Measurements from ENCODE around the gene HTT.

The HTT gene

DNA sequence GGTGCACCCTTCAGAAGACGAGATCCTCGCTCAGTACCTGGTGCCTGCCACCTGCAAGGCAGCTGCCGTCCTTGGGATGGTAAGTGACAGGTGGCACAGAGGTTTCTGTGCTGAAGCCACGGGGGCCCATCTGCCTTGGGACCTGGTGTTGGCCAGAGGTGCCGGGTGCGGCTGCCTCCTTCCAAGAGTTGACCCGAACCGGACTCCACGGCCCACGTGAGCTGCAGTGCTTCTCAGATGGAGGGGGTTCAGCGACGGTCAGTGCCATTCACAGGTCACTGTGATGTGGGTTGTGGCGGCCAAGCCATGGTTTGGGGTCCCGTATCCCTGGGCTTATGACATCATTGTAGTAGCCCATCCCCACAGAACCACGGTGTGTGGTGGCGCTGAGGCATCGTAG is 155.5 kb downstream of the HTT start:
- DNase-seq = no peak
- TF ChIP-seq POLR2A (IDR thresholded peaks at IDR 0.05; ENCODE audit: low read length) (no peak), GATA1 (IDR thresholded peaks at IDR 0.05; ENCODE audit: low read depth, low read length) (no peak)

DNA sequence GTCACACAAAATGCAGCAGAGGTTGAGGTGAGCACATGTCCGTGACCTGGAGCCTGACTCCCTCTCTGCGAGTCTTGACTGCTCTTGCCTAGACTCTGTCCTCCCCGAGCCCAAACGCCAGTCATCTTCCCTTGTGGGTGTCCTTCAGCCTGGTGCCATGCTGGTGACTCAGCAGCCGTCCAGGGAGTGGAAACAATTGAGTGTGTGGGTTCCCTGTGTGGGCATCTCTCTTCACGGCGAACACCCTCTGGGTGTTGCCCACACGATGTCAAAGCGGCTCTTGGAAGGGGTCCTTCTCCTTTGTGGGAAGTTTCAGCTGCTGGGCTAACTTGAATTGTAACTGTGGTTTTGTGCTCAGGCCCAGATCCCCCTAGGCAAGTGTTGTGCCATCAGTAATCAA is 157.0 kb downstream of the HTT start:
- DNase-seq = no peak
- TF ChIP-seq POLR2A (IDR thresholded peaks at IDR 0.05; ENCODE audit: low read length) = no peak
- no peak for TF ChIP-seq GATA1 (IDR thresholded peaks at IDR 0.05; ENCODE audit: low read depth, low read length)

DNA sequence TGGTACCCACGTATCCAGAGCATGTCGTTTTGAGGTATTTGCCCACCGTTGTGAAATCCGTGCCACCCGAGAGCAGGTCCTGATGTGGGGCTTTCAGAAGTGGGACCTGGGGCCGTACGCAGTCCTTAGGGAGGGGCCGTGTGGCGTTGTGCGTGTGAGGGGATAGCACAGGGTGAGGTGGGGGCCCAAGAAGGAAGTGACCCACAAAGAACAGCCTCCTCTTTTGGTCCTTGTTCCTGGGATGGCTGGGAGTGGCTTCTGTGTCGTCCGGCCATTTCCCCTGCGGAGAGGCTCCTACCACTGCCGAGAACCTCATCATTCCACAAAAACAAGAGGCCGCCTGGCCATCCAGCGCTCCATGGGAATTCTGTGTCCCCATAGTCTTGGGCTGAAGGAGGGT is 157.5 kb downstream of the HTT start:
- TF ChIP-seq POLR2A (IDR thresholded peaks at IDR 0.05; ENCODE audit: low read length) (no peak), GATA1 (IDR thresholded peaks at IDR 0.05; ENCODE audit: low read depth, low read length) (no peak)
- DNase-seq = no peak

DNA sequence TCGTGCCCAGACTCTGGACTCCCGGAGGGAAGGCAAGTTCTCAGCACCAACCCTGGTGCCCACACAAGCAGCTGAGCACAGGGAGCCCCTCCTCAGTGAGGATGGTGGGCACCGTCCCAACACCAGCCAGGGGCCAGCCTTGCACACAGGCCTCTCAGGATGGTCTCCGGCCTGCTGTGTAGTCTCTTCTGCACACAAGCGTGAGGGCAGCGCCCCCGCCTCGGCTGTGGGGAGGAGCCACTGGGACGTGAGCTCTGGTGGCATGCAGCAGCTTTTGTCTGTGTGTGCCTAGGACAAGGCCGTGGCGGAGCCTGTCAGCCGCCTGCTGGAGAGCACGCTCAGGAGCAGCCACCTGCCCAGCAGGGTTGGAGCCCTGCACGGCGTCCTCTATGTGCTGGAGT is 158.4 kb downstream of the HTT start:
- TF ChIP-seq POLR2A (IDR thresholded peaks at IDR 0.05; ENCODE audit: low read length) (no peak), GATA1 (IDR thresholded peaks at IDR 0.05; ENCODE audit: low read depth, low read length) (no peak)
- no peak for DNase-seq

DNA sequence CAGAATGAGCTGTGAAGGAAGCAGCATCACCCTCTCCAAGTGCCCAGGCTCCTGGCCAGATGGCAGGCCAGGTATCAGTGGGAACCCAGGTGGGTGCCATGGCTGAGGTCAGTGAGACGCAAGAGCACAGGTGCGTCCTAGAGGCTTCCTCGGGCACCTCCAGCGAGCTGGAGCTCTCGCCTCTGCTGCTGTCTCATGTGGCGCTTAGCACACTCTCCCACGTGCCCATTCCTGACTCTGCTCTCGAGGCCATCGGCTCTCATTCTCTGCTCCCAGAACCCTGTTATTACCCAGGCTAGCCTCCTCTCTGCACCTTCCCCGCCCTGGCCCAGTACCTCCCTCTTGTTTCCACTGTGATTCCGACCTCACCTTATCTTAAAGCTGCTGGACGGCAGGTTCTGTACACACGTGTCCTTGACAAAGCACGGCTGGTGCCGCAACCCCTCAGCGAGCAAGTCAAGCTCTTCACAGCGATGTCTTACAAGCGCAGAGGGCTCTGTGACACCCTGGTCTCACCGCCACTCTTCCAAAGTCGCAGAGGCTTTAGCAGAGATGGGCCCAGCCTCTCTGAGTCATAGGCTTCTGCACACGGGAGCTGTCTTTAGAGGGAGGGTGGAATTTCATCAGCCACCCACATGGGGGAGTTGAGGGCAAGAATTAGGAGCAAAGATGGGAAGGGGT is 159.1 kb downstream of the HTT start:
- TF ChIP-seq GATA1 (IDR thresholded peaks at IDR 0.05; ENCODE audit: low read depth, low read length) (no peak), POLR2A (IDR thresholded peaks at IDR 0.05; ENCODE audit: low read length) (no peak)
- DNase-seq = no peak

DNA sequence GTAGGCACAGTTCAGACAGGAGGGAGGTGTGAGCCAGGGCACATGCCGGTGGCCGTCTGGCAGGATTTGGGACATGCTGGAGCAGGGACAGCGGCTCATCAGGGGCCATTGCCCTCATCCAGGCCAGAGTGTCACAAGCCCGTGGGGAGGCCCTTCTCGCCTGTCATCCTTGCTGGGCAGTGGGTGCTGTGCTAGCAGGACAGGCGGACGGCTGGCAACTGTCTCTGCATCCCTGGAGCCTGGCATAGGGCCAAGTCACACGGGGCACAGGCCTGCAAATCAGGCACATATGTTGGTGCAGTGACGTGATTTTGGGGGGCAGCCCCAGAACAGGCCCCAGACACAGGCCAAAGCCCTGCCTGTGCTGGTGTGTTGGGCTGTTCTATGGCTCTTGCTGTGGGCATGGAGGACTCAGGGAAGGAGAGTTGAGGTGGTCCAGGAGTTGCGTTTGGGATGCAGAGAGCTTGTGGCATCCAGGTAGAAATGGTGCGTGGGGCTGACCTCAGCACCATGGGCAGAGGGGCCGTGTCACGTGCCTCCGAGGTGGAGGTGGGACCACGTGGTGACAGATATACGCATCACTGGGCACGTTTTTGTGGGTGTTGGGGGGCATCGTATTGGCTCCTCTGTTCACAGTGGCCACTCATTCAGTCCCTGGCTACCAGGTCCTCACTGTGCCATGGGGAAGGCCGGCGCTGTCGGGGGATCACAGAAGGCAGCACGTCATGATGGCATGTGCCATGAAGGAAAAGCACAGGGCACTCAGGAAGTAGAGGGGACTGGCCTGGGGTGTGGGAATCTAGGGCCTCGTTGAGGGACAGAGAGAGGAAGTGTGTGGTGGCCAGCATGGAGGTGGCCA is 159.9 kb downstream of the HTT start:
- DNase-seq = no peak
- TF ChIP-seq GATA1 (IDR thresholded peaks at IDR 0.05; ENCODE audit: low read depth, low read length) (no peak), POLR2A (IDR thresholded peaks at IDR 0.05; ENCODE audit: low read length) (no peak)

DNA sequence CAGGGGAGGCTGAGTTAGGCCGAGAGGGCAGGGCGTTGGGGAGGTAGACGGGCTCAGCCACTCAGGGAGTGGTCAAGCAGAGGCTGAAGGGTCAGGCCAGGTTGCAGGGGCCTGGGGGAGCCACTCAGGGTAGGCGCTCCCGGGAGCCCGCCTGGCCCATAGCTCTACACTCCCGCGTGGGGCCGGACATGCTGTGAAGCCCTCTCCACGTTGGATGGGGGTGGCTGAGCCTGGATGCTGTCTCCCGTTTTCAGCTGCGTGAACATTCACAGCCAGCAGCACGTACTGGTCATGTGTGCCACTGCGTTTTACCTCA is 160.5 kb downstream of the HTT start:
- no peak for TF ChIP-seq GATA1 (IDR thresholded peaks at IDR 0.05; ENCODE audit: low read depth, low read length)
- no peak for TF ChIP-seq POLR2A (IDR thresholded peaks at IDR 0.05; ENCODE audit: low read length)
- DNase-seq = no peak

DNA sequence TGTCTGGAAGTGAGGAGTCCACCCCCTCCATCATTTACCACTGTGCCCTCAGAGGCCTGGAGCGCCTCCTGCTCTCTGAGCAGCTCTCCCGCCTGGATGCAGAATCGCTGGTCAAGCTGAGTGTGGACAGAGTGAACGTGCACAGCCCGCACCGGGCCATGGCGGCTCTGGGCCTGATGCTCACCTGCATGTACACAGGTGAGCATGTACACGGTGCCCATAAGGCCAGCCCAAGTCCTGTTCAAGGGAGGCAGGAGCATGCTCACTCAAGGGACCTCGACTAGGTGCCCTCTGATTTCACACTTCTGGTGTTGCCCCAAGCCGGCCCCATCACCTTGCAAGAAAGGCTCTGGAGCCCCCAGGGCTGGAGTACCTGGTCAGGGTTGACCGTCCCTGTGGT is 161.1 kb downstream of the HTT start:
- TF ChIP-seq POLR2A (IDR thresholded peaks at IDR 0.05; ENCODE audit: low read length) (no peak), GATA1 (IDR thresholded peaks at IDR 0.05; ENCODE audit: low read depth, low read length) (no peak)
- DNase-seq = no peak

DNA sequence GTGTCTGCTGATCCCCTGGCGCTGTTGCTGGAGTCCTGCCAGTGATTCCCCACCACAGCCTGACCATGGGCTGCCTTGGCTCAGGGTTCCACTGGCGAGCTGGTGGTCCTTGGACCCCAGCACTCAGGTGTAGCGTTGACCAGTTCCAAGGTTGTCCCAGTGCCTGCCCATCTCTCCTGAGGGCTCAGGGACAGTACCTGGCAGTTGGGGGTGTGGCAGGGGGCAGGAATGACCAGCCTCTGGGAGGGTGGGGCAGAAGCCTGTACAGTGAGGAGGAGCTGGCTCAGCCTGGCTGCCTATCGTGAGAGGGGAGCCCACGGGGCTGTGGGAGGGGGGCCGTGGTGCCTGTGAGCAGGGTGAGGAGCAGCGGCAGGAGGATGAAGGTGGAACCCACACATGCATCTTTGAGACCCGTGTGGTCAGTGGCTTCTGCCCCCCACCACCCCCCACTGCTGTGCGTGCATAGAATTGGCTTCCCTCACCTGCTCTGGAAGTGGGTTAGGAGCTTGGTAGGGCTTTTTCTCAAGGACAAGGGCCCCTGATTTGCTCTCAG is 161.9 kb downstream of the HTT start:
- TF ChIP-seq POLR2A (IDR thresholded peaks at IDR 0.05; ENCODE audit: low read length) (no peak), GATA1 (IDR thresholded peaks at IDR 0.05; ENCODE audit: low read depth, low read length) (no peak)
- DNase-seq = no peak

DNA sequence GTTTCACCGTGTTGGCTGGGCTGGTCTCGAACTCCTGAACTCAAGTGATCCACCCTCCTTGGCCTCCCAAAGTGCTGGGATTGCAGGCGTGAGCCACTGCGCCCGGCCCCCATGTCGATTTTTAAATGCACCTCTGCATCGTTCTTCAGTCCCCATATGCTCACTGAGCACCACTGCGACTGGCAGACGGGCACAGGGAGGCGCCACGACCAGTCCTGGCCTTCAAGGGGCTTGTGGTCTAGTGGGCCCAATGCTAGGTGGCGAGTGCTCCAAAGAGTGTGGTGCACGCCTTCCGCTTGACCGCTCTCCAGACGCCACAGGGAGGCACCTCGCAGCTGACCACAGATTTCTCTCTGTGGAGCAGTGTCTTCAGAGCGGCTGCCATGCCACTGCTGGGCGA is 162.8 kb downstream of the HTT start:
- DNase-seq = no peak

DNA sequence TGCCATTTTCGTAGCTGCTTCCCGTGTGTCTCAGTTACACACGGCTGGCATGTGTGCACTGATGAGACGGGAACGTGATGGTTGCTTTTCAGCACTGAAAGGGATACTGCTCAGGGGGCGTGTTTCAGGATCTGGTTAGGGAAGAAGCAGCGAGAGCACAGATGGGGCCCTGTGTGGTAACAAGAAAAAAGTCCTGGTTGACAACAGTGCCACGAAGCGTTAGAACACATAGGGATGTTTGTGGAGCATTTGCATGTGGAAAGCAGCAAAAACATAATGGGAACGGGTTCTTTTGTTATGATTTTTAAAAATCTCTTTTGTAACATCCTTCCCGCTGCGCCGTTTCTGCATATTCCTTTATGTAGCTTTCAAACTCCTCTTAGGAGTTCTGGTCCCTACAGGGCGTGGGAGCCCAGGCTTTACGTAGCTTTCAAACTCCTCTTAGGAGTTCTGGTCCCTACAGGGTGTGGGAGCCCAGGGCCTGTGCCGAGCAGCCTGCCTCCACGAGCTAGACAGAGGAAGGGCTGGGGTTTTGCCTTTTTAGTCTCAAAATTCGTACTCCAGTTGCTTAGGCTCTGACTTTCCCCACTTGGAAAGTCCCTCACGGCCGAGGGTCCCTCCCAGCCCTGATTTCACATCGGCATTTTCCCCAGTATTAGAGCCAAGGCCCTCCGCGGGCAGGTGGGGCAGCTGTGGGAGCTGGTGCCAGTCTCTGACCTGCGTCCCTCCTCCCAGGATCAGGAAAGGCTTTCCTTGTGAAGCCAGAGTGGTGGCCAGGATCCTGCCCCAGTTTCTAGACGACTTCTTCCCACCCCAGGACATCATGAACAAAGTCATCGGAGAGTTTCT is 163.5 kb downstream of the HTT start:
- TF ChIP-seq GATA1 (IDR thresholded peaks at IDR 0.05; ENCODE audit: low read depth, low read length) (no peak), POLR2A (IDR thresholded peaks at IDR 0.05; ENCODE audit: low read length) (no peak)
- no peak for DNase-seq

More for the DNA sequence above, 162.8 kb downstream of the HTT start:
- no peak for TF ChIP-seq POLR2A (IDR thresholded peaks at IDR 0.05; ENCODE audit: low read length)
- TF ChIP-seq GATA1 (IDR thresholded peaks at IDR 0.05; ENCODE audit: low read depth, low read length) = no peak

DNA sequence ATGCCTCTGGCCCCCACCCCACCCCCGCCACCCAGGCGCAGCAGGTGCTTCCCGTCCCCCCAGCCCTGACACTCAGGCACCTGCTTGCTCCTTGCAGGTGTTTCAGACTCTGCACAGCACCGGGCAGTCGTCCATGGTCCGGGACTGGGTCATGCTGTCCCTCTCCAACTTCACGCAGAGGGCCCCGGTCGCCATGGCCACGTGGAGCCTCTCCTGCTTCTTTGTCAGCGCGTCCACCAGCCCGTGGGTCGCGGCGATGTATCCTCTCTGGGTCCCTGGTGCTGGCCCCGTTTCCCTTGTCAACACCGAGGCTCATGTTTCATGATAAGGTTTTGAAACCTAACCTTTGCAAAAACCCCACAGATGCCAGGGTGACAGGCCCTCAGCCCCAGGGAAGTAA is 164.2 kb downstream of the HTT start:
- no peak for TF ChIP-seq GATA1 (IDR thresholded peaks at IDR 0.05; ENCODE audit: low read depth, low read length)
- TF ChIP-seq POLR2A (IDR thresholded peaks at IDR 0.05; ENCODE audit: low read length) = no peak

DNA sequence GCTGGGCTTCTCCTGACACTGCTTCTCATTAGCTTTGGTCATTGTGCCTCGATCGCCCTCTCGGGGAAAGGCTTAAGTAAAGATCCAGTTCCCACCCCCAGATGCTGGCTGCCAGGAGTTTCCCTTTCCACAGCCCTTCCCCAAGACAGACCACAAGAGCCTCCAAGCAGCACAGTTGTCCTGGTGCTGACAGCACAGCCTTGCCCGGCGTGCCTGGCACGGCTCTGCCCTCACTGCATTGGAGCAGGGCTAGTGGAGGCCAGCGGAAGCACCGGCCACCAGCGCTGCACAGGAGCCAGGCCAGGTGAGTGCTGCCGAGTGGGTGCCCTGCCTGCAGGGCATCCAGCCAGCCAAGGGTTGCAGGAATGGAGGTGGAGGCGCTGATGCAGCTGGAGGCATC is 164.8 kb downstream of the HTT start:
- no peak for DNase-seq
- TF ChIP-seq POLR2A (IDR thresholded peaks at IDR 0.05; ENCODE audit: low read length) (no peak), GATA1 (IDR thresholded peaks at IDR 0.05; ENCODE audit: low read depth, low read length) (no peak)

More for the DNA sequence above, 164.2 kb downstream of the HTT start:
- DNase-seq = no peak
